H54 (cell line): ENCODE measurements around the gene GALNT10.

Experiments
- DNase-seq: peaks from one replicate; pipeline ENCODE4 v3.0.0; 2011; ENCODE audit warnings: low spot score, mixed read lengths; ENCODE audit not compliant: insufficient read length
- FAIRE-seq: peaks from 3 replicates; lab custom pipeline; 2011; peaks lifted over from hg19 to GRCh38; lab: Jason Lieb, UNC
- POLR2A ChIP-seq: IDR thresholded peaks from 2 replicates; pipeline ENCODE4 v1.6.1; 2011; ENCODE audit warnings: low read depth, mild to moderate bottlenecking, low read length

The GALNT10 gene

GRCh38 chr5:154374264-154374663 lies 183.7 kb downstream of the GALNT10 start:
- DNase-seq (no peak), FAIRE-seq (no peak)
- TF ChIP-seq POLR2A = no peak

DNA sequence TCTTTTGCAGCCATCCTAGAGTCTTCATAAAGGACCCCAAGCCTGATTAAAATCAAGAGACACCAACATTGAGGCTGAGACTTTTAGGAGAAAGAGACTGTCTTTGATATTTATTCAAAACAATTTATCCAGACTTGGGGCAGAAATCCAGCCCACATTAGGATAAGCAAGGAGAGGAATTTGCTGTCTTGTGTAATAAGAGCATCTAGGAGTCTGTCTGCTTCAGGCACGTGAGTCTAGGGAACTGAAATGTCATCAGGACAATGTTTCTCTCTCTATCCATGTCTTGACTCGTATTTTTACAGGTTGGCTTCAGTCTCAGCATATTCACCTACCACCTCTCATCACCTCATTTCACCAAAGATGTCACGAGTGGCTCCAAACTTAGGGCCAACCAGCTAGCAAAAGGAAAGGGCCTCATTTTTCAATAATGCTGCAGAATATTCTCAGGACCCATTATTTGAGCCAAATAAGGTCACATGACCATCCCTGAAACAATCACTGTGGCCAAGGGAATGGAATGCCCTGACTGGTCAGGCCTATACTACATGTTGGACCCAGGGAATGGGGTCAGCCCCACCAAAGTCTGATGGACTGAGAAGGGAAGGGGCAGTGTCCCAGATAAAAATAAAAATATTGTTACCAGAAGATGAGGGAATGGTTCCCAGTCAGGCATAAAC lies 184.9 kb downstream of the GALNT10 start:
- no peak for TF ChIP-seq POLR2A
- DNase-seq (no peak), FAIRE-seq (no peak)

DNA sequence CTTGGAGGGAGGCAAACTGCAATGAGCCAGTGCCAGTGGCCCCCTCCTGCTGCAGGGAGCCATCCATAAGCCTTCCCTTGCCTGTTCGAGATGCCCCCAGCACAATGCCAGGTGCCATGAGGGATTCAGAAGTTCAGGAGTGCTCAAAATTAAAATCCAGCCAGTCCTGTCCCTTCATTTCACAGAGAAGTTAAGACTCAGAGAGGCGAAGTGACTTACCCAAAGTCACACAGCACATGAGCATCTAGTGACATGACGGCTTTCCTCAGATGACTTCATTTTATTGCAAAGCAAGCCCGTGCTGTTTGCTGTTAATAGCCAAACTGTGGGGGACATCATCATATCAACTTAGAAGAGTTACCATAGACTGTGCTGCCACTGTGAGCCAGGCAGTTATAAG lies 185.9 kb downstream of the GALNT10 start:
- no peak for TF ChIP-seq POLR2A
- DNase-seq (no peak), FAIRE-seq (no peak)

DNA sequence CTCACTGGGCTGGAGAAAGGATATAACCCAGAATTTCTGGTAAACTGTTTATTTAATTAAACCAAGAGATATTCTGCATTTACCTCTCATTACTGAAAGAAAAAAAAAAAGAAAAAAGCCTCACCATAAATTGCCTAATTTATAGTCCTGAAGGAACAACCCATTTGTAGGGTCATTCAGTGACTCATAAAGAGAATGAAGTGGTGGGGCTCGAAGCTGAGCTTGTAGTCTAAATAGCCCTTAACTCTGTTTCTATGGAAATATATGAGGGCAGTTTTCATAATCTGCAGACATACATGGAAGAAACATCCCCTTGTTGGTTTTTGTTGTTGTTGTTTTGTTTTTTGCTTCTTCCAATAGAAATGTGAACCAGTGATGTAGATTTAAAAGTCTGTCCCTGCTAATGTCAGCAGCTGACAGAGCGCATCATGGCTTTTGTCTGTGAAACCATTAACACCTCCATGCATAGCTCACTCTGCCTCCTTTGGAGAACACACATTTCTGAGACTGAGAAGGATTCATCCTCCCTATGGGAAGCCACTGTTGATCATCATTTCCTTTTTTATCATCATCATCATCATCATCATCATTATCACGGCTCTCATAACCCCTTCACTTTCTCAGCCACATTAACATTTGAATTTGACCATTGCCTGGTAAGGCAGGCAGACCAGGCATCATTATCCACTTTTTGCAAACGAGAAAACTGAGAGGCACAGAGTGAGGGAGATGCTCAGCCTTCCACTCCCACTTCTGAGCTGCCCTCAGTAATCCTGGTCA lies 187.4 kb downstream of the GALNT10 start:
- FAIRE-seq (no peak), DNase-seq (no peak)
- TF ChIP-seq POLR2A = no peak

DNA sequence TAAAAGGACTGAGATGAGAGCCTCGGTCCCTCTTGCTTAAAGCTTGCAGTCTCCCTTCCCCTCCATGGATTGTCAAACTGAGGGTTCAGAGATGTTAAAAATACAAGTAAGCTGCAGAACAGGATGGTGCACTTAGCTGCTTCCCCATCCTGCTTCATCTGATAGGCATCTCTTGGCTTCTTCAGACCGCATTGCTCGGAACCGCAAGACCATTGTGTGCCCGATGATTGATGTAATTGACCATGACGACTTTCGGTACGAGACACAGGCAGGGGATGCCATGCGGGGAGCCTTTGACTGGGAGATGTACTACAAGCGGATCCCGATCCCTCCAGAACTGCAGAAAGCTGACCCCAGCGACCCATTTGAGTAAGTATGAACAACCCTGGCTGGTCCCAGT lies 189.7 kb downstream of the GALNT10 start:
- FAIRE-seq (no peak), DNase-seq (no peak)
- no peak for TF ChIP-seq POLR2A

DNA sequence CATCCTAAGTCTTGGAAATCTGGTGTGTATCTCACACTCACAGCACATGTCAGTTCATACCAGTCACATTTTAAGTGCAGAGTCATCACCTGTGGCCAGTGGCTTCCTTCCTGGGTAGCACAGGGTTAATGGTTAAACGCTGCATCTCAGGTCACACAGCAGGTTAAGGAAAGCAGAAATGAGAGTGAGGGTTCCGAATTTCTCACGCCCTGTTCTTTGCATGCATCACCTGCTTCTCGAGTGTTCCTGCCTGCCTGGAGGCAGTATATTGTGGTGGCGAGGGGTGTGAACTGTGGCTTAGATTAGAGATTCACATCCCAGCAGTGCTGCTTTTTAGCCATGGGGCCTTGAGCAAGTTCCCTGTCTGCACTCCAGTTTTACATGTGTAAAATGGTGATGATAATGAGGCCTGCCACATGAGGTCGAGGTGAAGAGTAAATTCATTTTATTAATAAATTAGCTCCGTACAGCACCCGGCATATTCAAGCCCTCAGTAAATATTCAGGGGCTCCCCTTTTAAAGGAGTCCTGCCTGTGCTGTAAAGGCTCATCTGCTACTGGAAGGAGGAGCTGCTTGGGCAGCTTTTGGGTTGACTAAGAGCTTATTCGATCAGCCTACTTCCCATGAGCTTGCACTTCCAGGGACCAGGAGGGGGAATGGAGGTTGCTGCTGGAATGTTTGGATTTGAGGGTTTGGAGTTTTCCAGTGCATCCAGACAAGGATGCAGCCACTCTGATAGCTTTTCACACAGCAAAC lies 194.1 kb downstream of the GALNT10 start:
- DNase-seq (no peak), FAIRE-seq (no peak)
- no peak for TF ChIP-seq POLR2A

DNA sequence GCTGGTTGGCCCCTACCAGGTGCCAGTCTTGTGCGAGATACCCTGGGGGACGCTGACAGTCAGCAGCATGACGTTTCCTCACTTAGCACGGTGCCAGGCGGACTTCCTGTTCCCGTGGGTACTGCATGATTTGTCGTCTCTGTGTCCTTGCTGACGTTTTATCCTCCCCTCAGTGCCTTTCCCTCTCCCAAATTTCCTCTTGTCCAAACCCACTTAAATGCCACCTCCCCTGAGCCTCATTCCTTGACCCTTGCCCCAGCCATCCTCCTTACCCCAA lies 194.6 kb downstream of the GALNT10 start:
- no peak for TF ChIP-seq POLR2A
- FAIRE-seq (no peak), DNase-seq (no peak)

- TF ChIP-seq POLR2A = no peak
- no peak for FAIRE-seq
- no peak for DNase-seq
Observed at GRCh38 chr5:154386952-154387629, 196.6 kb downstream of the GALNT10 start.

DNA sequence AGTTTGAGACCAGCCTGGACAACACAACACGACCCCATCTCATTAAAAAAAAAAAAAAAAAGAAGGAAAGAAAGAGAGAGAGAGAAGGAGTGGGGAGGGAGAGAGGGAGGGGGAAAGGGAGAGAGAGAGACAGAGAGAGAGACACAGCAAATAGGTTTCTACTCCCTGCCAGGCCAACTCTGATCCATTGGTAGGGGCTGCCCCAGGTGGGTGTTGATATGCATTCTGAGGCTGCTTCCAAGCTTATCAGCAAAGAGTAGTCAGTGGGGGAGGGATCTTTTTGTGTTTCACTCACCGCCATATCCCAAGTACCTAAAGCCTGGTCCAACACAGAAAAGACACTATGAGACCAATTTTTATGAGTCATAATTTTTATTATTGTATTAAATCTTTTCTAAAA lies 198.3 kb downstream of the GALNT10 start:
- DNase-seq (no peak), FAIRE-seq (no peak)
- no peak for TF ChIP-seq POLR2A

- no peak for TF ChIP-seq POLR2A
- no peak for DNase-seq
- no peak for FAIRE-seq
Observed at GRCh38 chr5:154390096-154390495, 199.6 kb downstream of the GALNT10 start.

GRCh38 chr5:154390746-154391359 lies 200.3 kb downstream of the GALNT10 start:
- DNase-seq (no peak), FAIRE-seq (no peak)
- TF ChIP-seq POLR2A = no peak

DNA sequence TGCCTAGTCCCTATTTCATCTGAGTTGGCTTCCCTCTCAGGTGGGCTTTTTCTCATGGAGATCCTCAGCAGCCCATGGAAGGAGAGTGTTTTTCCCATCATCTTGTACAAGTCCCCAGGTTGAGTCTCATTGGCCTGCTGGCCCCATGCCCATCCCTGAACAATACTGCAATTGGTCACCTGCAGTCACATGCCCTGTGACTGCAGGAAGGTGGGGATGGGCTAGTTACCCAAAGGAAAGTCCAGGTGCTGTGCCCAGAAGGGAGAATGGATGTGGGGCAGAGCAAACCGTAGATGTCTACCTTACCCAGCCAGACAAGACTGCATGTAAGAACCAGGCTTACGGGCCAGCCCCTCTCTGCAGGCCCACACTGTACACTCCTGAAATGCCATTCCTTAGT lies 201.3 kb downstream of the GALNT10 start:
- no peak for FAIRE-seq
- TF ChIP-seq POLR2A = no peak
- no peak for DNase-seq

DNA sequence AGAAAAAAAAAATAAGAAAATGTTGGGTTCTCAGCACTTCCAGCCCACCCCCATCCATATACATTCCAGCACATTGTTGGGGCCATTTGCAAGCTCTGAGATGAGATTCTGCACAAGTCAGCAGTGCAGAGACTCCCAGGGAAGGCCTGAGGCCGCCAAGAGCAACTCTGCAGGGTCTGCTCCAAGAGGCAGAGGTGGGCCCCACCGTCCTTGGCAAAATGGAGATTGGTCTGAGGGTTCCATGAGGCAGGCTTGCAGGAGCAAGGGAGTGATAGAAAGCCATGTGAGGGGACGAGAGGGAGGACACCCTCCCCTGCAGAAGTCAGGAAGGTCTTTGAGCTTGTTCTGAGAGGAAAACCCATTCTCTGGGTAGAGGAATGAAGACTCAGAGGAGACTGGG lies 203.3 kb downstream of the GALNT10 start:
- DNase-seq (no peak), FAIRE-seq (no peak)
- TF ChIP-seq POLR2A = no peak
